Endothelial cell of umbilical vein (primary cell): ENCODE results near the gene TAF8. TPM values are rescaled to one million over a fixed set of nuclear protein-coding genes. Genes with fewer than 3 reads are reported as not detected.

Experiments
- BruUV-seq: library from RNA; stranded (reverse); fragments of 400-500 nt; replicated peaks from 2 replicates; lab custom pipeline; 2021; lab: Mats Ljungman, UMichigan
- CTCF ChIA-PET: fragments of 300-600, 350-600 bp; sonication (Branson Sonifier 250); formaldehyde crosslinking; loops from one replicate; lab custom pipeline; 2021; ENCODE audit warnings: antibody characterized with exemption, inconsistent platforms; lab: Charles Lee
- POLR2A ChIA-PET: fragments of 300-600, 350-600 bp; sonication (Branson Sonifier 250); formaldehyde crosslinking; loops from one replicate; lab custom pipeline; 2021; ENCODE audit warnings: antibody characterized with exemption, inconsistent platforms; lab: Charles Lee
- DNase-seq: peaks from one replicate; pipeline ENCODE4 v3.0.0-alpha.2; 2011; ENCODE audit warnings: low read depth, low spot score
- FAIRE-seq: peaks from 2 replicates; lab custom pipeline; 2011; peaks lifted over from hg19 to GRCh38; lab: Jason Lieb, UNC
- H2AFZ ChIP-seq: 2 replicates; pipeline ENCODE4 v1.6.0; 2012; ENCODE audit warnings: low read depth, low read length, control low read depth, inconsistent platforms
- H3K27ac ChIP-seq: 2 replicates; pipeline ENCODE4 v1.5.1; 2011; ENCODE audit warnings: low read depth, mild to moderate bottlenecking, control low read depth, low read length, moderate library complexity; ENCODE audit not compliant: insufficient read depth
- H3K27me3 ChIP-seq, 2 experiments: 2 replicates each; pipeline versions ENCODE4 v1.6.0 to v1.6.1; 2011; ENCODE audit warnings: low read length in 2 of 2, mixed read lengths in 1 of 2; ENCODE audit not compliant: control insufficient read depth in 2 of 2, insufficient read depth in 2 of 2
- H3K36me3 ChIP-seq, 2 experiments: 2 replicates in 1 of 2; 3 replicates in 1 of 2; pipeline ENCODE4 v1.5.1; 2011; ENCODE audit warnings: low read length in 2 of 2, mild to moderate bottlenecking in 1 of 2, moderate library complexity in 1 of 2; ENCODE audit not compliant: control insufficient read depth in 2 of 2, insufficient read depth in 2 of 2; ENCODE audit errors: extremely low read depth in 1 of 2
- H3K4me1 ChIP-seq: 3 replicates; pipeline ENCODE4 v1.5.1; 2011; ENCODE audit warnings: mild to moderate bottlenecking, low read length; ENCODE audit not compliant: control insufficient read depth, insufficient read depth; ENCODE audit errors: extremely low read depth
- H3K4me2 ChIP-seq: 2 replicates; pipeline ENCODE4 v1.6.1; 2011; ENCODE audit warnings: low read length, control low read depth, mixed read lengths; ENCODE audit not compliant: insufficient read depth
- H3K4me3 ChIP-seq, 3 experiments: fragments of 200-600 bp in 1 of 3; sonication (generic), shearing (Covaris generic) in 1 of 3; replicated peaks in 1 of 3; 2 replicates each; pipeline ENCODE4 v1.5.1; 2011 to 2016; ENCODE audit warnings: control low read depth in 3 of 3, low read length in 3 of 3, mild to moderate bottlenecking in 2 of 3, inconsistent platforms in 1 of 3, low read depth in 1 of 3, moderate library complexity in 1 of 3; ENCODE audit not compliant: insufficient read depth in 1 of 3
- H3K79me2 ChIP-seq: 2 replicates; pipeline ENCODE4 v1.6.0; 2012; ENCODE audit warnings: low read length, inconsistent platforms; ENCODE audit not compliant: control insufficient read depth, insufficient read depth
- H3K9ac ChIP-seq: replicated peaks from 2 replicates; pipeline ENCODE3; 2011; ENCODE audit warnings: low read length, control low read depth; ENCODE audit not compliant: insufficient read depth; ENCODE audit errors: extremely low read depth
- H3K9me1 ChIP-seq: replicated peaks from 3 replicates; pipeline ENCODE4 v1.6.0; 2011; ENCODE audit warnings: mild to moderate bottlenecking, low read length; ENCODE audit not compliant: control insufficient read depth, insufficient read depth; ENCODE audit errors: extremely low read depth
- H3K9me3 ChIP-seq: replicated peaks from 2 replicates; pipeline ENCODE4 v1.5.1; 2012; ENCODE audit warnings: low read length, inconsistent platforms; ENCODE audit not compliant: control insufficient read depth, insufficient read depth
- H4K20me1 ChIP-seq: replicated peaks from 2 replicates; pipeline ENCODE3; 2011; ENCODE audit warnings: mild to moderate bottlenecking, low read length; ENCODE audit not compliant: control insufficient read depth, insufficient read depth; ENCODE audit errors: extremely low read depth
- CTCF ChIP-seq, 2 donors: IDR thresholded peaks; 1 replicate in 1 of 2; 2 replicates in 1 of 2; pipeline ENCODE4 v1.5.1; 2011; ENCODE audit warnings: low read length in 2 of 2, mild to moderate bottlenecking in 2 of 2, moderate library complexity in 2 of 2, control low read depth in 1 of 2, inconsistent platforms in 1 of 2, low read depth in 1 of 2; ENCODE audit not compliant: insufficient read depth in 1 of 2; ENCODE audit errors: extremely low read depth in 1 of 2
- EZH2 ChIP-seq: IDR thresholded peaks from 2 replicates; pipeline ENCODE4 v1.6.1; 2012; ENCODE audit warnings: borderline replicate concordance, low read depth, mild to moderate bottlenecking, moderate library complexity, low read length, inconsistent platforms; ENCODE audit not compliant: severe bottlenecking
- FOS ChIP-seq: IDR thresholded peaks from 2 replicates; pipeline ENCODE4 v1.6.1; 2011; ENCODE audit warnings: mild to moderate bottlenecking, low read length, moderate library complexity, borderline replicate concordance; ENCODE audit not compliant: insufficient read depth
- GATA2 ChIP-seq: IDR thresholded peaks from 2 replicates; pipeline ENCODE4 v1.7.0; 2011; ENCODE audit warnings: low read depth, mild to moderate bottlenecking, moderate library complexity, mixed read lengths, low read length; ENCODE audit not compliant: insufficient read length, insufficient read depth
- JUN ChIP-seq: IDR thresholded peaks from 2 replicates; pipeline ENCODE4 v1.6.1; 2011; ENCODE audit warnings: borderline replicate concordance, low read depth; ENCODE audit not compliant: insufficient read length, insufficient read depth
- MAX ChIP-seq: IDR thresholded peaks from 2 replicates; pipeline ENCODE4 v1.6.1; 2011; ENCODE audit not compliant: insufficient read depth, insufficient read length
- MYC ChIP-seq: IDR thresholded peaks from one replicate; pipeline ENCODE4 v1.6.1; 2011; ENCODE audit warnings: mild to moderate bottlenecking, low read depth, low read length
- POLR2A ChIP-seq: IDR thresholded peaks from 2 replicates; pipeline ENCODE4 v1.6.1; 2012; ENCODE audit warnings: low read depth, mild to moderate bottlenecking, control low read depth, low read length
- POLR2AphosphoS5 ChIP-seq: IDR thresholded peaks from 2 replicates; pipeline ENCODE4 v1.6.1; 2012; ENCODE audit warnings: low read depth, mild to moderate bottlenecking, control low read depth, low read length, moderate library complexity; ENCODE audit not compliant: insufficient read depth
- dilution Hi-C: fragments of 300-500 bp; cut with MboI; formaldehyde crosslinking; loops from one replicate; pipeline ENCODE4 v1.15.0; 2019; ENCODE audit warnings: low sequenced_read_pairs; ENCODE audit not compliant: extremely low pct_ligation_motif_present
- intact Hi-C: fragments of 100-400 bp; cut with micrococcal nuclease; formaldehyde crosslinking; loops from one replicate; pipeline ENCODE4 v1.10.0; 2022
- polyA plus RNA-seq, 4 experiments: library from polyadenylated mRNA; depleted of rRNA in 3 of 4; stranded (reverse) in 3 of 4; unstranded in 1 of 4; fragments of >200 nt; gene quantifications; 2 replicates each; pipeline versions ENCODE4 v1.2.1 to v1.2.3, GENCODE V29; 2011 to 2012; ENCODE audit warnings: missing spikeins in 1 of 4
- total RNA-seq: library from RNA; stranded (reverse); gene quantifications from 2 replicates; pipeline ENCODE4 v1.2.3, GENCODE V29; 2021

The TAF8 gene
- total and polyA plus RNA-seq, 2 donors (not counting 3 experiments of a cell fraction or from before 2014, with no cell fraction given): 32.9 to 45.4 TPM

DNA sequence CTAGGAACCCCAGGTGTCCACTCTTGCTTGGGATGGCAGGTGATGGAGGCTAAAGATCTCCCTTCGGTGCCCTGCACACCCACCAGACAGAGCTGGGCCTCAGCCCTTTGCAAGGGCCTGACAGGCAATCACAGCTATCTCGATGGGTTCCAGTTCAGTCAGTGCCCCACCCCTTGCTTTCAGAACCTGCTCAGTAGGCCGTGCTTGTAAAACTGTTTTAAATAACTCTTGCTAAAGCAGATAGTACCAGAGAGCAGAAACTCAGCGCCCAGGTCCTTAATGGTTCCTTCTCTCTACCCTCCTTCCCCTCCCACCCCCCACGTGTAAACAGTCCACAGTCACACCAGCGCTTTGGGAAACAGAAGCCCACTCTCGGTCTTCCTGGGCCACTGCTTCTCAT lies 52.9 kb downstream of the TAF8 start:
- Histone ChIP-seq H3K27me3 (no peaks in the 10 kb centered on the region), H3K4me2 (no peak overlapping the region), H2AFZ (no peak overlapping the region), H3K27ac (no peak overlapping the region), H4K20me1 (no peaks in the 10 kb centered on the region), H3K9me1 (no peaks in the 10 kb centered on the region), H3K79me2 (no peaks in the 10 kb centered on the region), H3K9me3 (no peaks in the 10 kb centered on the region), H3K36me3 (no peaks in the 10 kb centered on the region), H3K9ac (no peak overlapping the region), H3K4me1 (peaks cover 5% of the 10 kb centered on the region), H3K4me3 (no peak overlapping the region)
- FAIRE-seq: no peak
- TF ChIP-seq MAX (no peak), EZH2 (no peak), POLR2A (no peak), JUN (no peak), CTCF (IDR thresholded peaks at IDR 0.05; ENCODE audit: extremely low read depth in 1 of 2, insufficient read depth in 1 of 2, low read depth in 1 of 2, low read length in 2 of 2) (no peak), GATA2 (no peak), MYC (no peak), POLR2AphosphoS5 (no peak), FOS (no peak)
- no TSS peak for BruUV-seq
- CTCF ChIA-PET: interaction anchor here (1.6 to 3.3 kb wide), 9 partner anchors 10 to 96 kb away, joined by 4 to 35 read pairs (median 12); no protein-coding TSS in a partner anchor
- POLR2A ChIA-PET: no interaction called here
- intact Hi-C loops: no loop called here
- DNase-seq: no peak
- dilution Hi-C loops: no loop called here
